CD4-positive, CD25-positive, alpha-beta regulatory T cell (primary cell): ENCODE data around the gene NOL12. TPM values are rescaled to one million over a fixed set of nuclear protein-coding genes. Genes with fewer than 3 reads are reported as not detected.
A peak's percentile ranks its signal among the peaks of the same experiment; 100 is the strongest.
"Not testable (repeated sequence)": the region's sequence is repeated elsewhere in the genome, so short reads cannot be mapped to it uniquely, and the experiment has no call there.

ENCODE experiments used
- ATAC-seq, 2 donors: fragments of 150-1000 bp; cut with Tn5 transposase; one replicate each; pipeline ENCODE4 v1.10.0; 2021; ENCODE audit warnings: low read depth in 2 of 2, moderate number of reproducible peaks in 2 of 2, moderate library complexity in 1 of 2
- DNase-seq, 3 donors: peaks; one replicate each; pipeline versions ENCODE4 v3.0.0 to v3.0.0-alpha.2; 2012 to 2022; ENCODE audit warnings: mixed read lengths in 1 of 3
- H3K27ac ChIP-seq: one replicate; pipeline ENCODE4 v1.7.0; 2013; ENCODE audit warnings: mild to moderate bottlenecking, low read length; ENCODE audit not compliant: insufficient read depth, poor library complexity, severe bottlenecking
- H3K27me3 ChIP-seq: one replicate; pipeline ENCODE4 v1.7.0; 2013; ENCODE audit warnings: low read length; ENCODE audit not compliant: control insufficient read depth, insufficient read depth
- H3K36me3 ChIP-seq: one replicate; pipeline ENCODE4 v1.7.0; 2013; ENCODE audit warnings: mild to moderate bottlenecking, low read length, moderate library complexity; ENCODE audit not compliant: control insufficient read depth, insufficient read depth
- H3K4me1 ChIP-seq: 2 replicates; pipeline ENCODE4 v1.7.0; 2013; ENCODE audit warnings: mild to moderate bottlenecking, low read length; ENCODE audit not compliant: insufficient read depth, control insufficient read depth, poor library complexity, severe bottlenecking
- H3K4me3 ChIP-seq: one replicate; pipeline ENCODE4 v1.7.0; 2013; ENCODE audit warnings: low read depth, mild to moderate bottlenecking, low read length, moderate library complexity
- H3K9me3 ChIP-seq, 2 experiments: 1 replicate in 1 of 2; 2 replicates in 1 of 2; pipeline ENCODE4 v1.7.0; 2013; ENCODE audit warnings: low read length in 2 of 2, mild to moderate bottlenecking in 1 of 2, moderate library complexity in 1 of 2; ENCODE audit not compliant: control insufficient read depth in 2 of 2
- H3K27ac Mint-ChIP-seq, 3 donors: one replicate each; pipeline ENCODE4 v1.8.0; 2020 to 2022; ENCODE audit warnings: mild to moderate bottlenecking in 3 of 3, mixed read lengths in 3 of 3, moderate library complexity in 2 of 3
- H3K27me3 Mint-ChIP-seq: one replicate; pipeline ENCODE4 v1.8.0; 2022; ENCODE audit warnings: mild to moderate bottlenecking, mixed read lengths
- H3K36me3 Mint-ChIP-seq: one replicate; pipeline ENCODE4 v1.8.0; 2020; ENCODE audit warnings: mixed read lengths
- H3K4me1 Mint-ChIP-seq, 4 donors: one replicate each; pipeline ENCODE4 v1.8.0; 2020 to 2022; ENCODE audit warnings: mixed read lengths in 4 of 4, mild to moderate bottlenecking in 1 of 4
- H3K4me3 Mint-ChIP-seq, 4 donors: one replicate each; pipeline ENCODE4 v1.8.0; 2020 to 2022; ENCODE audit warnings: mild to moderate bottlenecking in 4 of 4, mixed read lengths in 4 of 4, moderate library complexity in 3 of 4
- H3K9me3 Mint-ChIP-seq, 7 donors: one replicate each; pipeline ENCODE4 v1.8.0; 2020 to 2022; ENCODE audit warnings: mixed read lengths in 7 of 7, mild to moderate bottlenecking in 3 of 7, moderate library complexity in 2 of 7
- polyA plus RNA-seq, 4 donors: library from polyadenylated mRNA; unstranded; fragments of 300-500 nt; fragmentation: Illumina TruSeq; gene quantifications; one replicate each; pipeline ENCODE4 v1.2.3, GENCODE V29; 2021
- total RNA-seq: library from RNA; stranded (reverse); gene quantifications from one replicate; pipeline ENCODE4 v1.2.3, GENCODE V29; 2022

Gene NOL12
- total and polyA plus RNA-seq, 5 donors from 2014 or later = 33.7 to 46.9 (median 38.2) TPM

DNA sequence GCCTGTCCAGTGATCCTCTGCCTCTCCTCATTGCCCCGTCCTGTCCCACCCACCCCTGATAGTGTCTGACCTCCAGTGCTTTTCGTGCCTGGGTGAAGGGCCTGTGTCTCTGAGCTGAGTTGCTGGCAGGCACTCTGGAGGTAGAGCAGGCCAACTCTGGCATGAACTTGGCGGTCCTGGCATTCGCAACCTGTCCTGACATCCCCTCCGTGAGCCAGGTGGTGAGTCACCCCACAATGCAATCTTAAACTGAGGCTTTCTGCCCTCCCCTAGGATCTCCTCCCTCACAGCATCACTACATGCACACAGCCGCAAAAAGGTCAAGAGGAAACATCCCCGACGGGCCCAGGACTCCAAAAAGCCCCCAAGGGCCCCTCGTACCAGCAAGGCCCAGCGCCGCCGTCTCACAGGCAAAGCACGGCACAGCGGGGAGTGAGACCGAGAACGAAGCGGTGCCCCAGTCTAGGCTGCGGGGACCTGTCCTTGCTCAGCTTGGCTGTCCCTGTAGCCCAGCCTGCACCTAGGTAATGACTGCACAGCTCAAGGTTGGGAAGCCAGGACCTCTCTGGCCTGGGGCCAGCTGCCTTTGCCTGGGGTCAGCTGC is 4.9 kb downstream of the NOL12 start:
- Mint-ChIP-seq H3K4me3 (peak overlapping the region in 1 of 4 donors; percentile 38), H3K27ac (no peak overlapping the region), H3K27me3 (no peaks in the 10 kb centered on the region), H3K36me3 (peaks cover 29% of the 10 kb centered on the region), H3K4me1 (peaks cover 2 to 32% (median 20%) of the 10 kb centered on the region in 4 donors), H3K9me3 (no peaks in the 10 kb centered on the region)
- H3K36me3 ChIP-seq = peaks cover 54% of the 10 kb centered on the region
- H3K4me3 ChIP-seq = no peak overlapping the region
- H3K4me1 ChIP-seq = peaks cover 16% of the 10 kb centered on the region
- DNase-seq (no peak), ATAC-seq (no peak)
- H3K9me3 ChIP-seq = no peaks in the 10 kb centered on the region
- H3K27me3 ChIP-seq = no peaks in the 10 kb centered on the region
- no peak overlapping the region for H3K27ac ChIP-seq

DNA sequence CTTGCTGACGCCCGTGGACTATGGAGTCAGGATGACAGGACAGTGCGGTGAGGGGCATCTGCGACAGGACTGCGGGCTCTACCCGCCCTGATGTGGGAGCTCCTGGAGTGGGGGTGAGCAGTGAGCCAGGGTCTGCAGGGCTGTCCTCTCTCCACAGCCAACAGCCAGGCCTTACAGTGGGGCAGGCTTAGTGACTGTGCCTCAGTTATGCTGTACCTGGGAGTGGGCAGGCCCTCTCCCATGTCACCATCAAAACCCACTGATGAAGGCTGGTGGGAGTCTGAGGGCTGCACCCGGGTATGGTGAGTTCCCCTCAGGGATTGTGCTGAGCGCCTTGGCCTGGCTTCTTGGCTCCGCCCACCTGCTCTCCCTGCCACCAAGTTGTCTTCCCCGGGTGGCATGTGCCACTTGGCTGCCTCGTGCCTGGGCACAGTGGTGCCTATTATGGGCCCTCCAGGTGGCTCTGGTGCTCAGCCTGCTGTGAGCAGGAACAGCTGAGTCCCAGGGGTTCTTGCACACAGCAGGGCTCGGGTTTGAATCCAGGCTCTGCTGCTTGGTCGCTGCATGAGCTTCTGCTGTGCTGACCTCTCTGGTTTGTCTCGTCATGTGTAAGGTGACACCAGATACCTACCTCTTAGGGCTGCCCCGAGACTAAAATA is 6.6 kb downstream of the NOL12 start:
- no peak for ATAC-seq
- no peaks in the 10 kb centered on the region for H3K9me3 Mint-ChIP-seq
- H3K4me1 Mint-ChIP-seq = peaks cover 0 to 27% (median 12%) of the 10 kb centered on the region in 4 donors
- Histone ChIP-seq H3K27me3 (no peaks in the 10 kb centered on the region), H3K4me3 (no peak overlapping the region), H3K27ac (no peak overlapping the region), H3K9me3 (no peaks in the 10 kb centered on the region), H3K36me3 (peaks cover 54% of the 10 kb centered on the region), H3K4me1 (peaks cover 4% of the 10 kb centered on the region)
- peak overlapping the region; percentile 44 to 88 (median 79) for H3K27ac Mint-ChIP-seq
- peak overlapping the region in 1 of 4 donors; percentile 21 for H3K4me3 Mint-ChIP-seq
- peaks cover 29% of the 10 kb centered on the region for H3K36me3 Mint-ChIP-seq
- DNase-seq = no peak
- no peaks in the 10 kb centered on the region for H3K27me3 Mint-ChIP-seq

DNA sequence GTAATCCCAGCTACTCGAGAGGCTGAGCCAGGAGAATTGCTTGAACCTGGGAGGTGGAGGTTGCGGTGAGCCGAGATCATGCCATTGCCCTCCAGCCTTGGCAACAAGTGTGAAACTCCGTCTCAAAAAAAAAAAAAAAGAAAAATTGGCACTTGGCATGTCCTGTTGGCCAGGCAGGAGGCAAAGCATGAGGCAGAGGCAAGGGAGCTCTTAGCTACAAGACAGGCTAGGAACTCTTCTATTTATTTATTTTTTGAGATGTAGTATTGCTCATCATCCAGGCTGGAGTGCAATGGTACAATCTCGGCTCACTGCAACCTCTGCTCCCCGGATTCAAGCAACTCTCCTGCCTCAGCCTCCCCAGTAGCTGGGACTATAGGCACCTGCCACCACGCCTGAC is 8.0 kb downstream of the NOL12 start:
- H3K27ac Mint-ChIP-seq, H3K4me3 Mint-ChIP-seq, H3K9me3 Mint-ChIP-seq, H3K27ac ChIP-seq, H3K27me3 ChIP-seq, H3K4me1 ChIP-seq, H3K27me3 Mint-ChIP-seq, H3K9me3 ChIP-seq, DNase-seq, H3K4me3 ChIP-seq, ATAC-seq: not testable (repeated sequence)
- Mint-ChIP-seq H3K36me3 (peaks cover 23% of the 10 kb centered on the region), H3K4me1 (peaks cover 0 to 20% (median 5%) of the 10 kb centered on the region in 4 donors)
- H3K36me3 ChIP-seq = peaks cover 43% of the 10 kb centered on the region

DNA sequence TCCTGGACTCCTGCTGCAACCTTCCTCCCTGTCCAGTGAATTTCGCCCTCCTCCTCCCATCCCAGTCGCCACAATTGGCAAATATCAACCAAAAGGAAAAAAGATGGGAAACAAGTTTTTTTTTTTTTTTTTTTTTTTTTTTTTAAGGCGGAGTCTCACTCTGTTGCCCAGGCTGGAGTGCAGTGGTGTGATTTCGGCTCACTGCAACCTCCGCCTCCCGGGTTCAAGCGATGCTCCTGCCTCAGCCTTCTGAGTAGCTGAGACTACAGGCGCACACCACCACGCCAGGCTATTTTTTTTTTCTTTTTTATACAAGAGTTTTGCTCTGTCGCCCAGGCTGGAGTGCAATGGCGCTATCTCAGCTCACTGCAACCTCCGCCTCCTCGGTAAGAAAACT is 10.1 kb downstream of the NOL12 start:
- not testable (repeated sequence) for H3K27me3 ChIP-seq, H3K27me3 Mint-ChIP-seq, H3K27ac Mint-ChIP-seq, H3K27ac ChIP-seq, H3K4me1 ChIP-seq, ATAC-seq, DNase-seq, H3K9me3 ChIP-seq, H3K4me3 ChIP-seq, H3K9me3 Mint-ChIP-seq
- Mint-ChIP-seq H3K36me3 (peaks cover 16% of the 10 kb centered on the region), H3K4me1 (peaks cover 0 to 17% (median 5%) of the 10 kb centered on the region in 4 donors), H3K4me3 (peak overlapping the region in 2 of 4 donors; percentile 4 to 41)
- H3K36me3 ChIP-seq = peaks cover 26% of the 10 kb centered on the region

DNA sequence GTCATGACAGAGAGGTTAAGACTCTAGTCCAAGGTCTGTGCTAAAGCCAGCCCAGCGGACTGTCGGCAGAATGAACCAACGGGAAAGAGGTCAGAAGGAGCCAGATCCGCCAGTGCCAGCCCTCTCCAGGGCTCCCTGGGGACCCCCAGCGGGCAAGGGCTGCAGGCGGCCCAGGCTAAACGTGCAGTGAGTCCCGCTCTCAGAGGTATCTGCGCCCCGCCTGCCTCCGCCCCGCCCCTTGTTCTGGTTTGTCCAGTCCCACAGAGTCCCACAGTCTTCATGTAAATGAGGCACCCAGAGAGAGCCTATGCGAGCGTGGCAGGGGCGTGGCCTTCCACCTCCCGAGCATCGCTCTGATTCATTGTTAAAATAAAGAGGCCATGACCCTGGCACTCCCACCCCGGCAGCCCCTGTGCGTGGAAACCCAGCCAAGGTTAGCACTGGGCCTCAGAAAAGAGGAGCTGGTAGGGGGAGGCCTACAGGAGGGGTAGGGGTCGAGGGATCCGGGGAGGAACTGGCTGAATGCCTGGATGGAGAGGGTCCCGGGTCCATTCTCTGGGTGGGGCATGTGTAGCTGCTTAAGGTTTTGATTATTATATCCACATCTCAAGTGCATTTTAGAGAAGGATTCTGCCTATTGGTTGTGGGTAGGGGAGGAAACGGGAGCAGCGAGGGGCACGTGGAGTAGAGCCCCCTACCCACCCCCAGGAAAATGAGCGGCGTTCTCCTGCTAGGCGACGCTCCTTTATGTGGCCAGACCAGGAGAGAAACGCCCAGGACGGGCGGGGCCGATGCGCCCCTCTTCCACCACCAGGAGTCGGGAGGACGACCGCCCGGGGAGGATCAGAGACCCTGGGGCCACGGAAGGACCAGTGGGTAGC is 10.8 kb downstream of the NOL12 start, which contains the start of gene TRIOBP:
Gene TRIOBP (plus strand): TSS at position 392 of the 881 bp plus-strand sequence. CDS start 4,318 bp downstream, outside the sequence.
- peak within 1 kb of the TSS in 1 of 3 donors; percentile 68 for H3K27ac Mint-ChIP-seq
- Histone ChIP-seq H3K9me3 (no peaks in the 10 kb centered on the region), H3K4me3 (no peak within 1 kb of the TSS), H3K27me3 (no peaks in the 10 kb centered on the region), H3K4me1 (no peaks in the 10 kb centered on the region), H3K36me3 (peaks cover 20% of the 10 kb centered on the region), H3K27ac (no peak within 1 kb of the TSS)
- peaks cover 16% of the 10 kb centered on the region for H3K36me3 Mint-ChIP-seq
- H3K27me3 Mint-ChIP-seq = no peaks in the 10 kb centered on the region
- peak; percentile 70 to 90 (median 73) for DNase-seq
- H3K4me3 Mint-ChIP-seq = peak within 1 kb of the TSS; percentile 4 to 79 (median 30)
- peaks cover 0 to 17% (median 5%) of the 10 kb centered on the region in 4 donors for H3K4me1 Mint-ChIP-seq
- H3K9me3 Mint-ChIP-seq = no peaks in the 10 kb centered on the region
- ATAC-seq = peak; percentile 87 to 96

DNA sequence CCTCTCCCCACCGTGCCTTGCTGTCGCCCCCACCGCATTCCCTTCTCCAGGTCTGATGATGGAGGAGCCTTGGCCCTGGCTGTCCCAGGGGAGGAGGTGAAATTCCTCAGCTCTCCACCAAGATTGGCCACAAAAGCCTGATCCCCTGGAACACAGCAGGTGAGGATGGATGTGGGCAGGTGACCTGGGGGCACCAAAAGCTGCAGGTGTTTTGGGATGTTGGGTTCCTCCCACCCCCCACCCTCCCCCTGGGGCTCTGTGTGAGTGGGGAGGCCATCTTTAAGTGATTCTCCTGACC is 11.3 kb downstream of the NOL12 start:
- H3K27ac ChIP-seq = no peak overlapping the region
- peaks cover 0 to 17% (median 5%) of the 10 kb centered on the region in 4 donors for H3K4me1 Mint-ChIP-seq
- H3K9me3 Mint-ChIP-seq = no peaks in the 10 kb centered on the region
- ATAC-seq (no peak), DNase-seq (no peak)
- H3K4me3 ChIP-seq = no peak overlapping the region
- no peaks in the 10 kb centered on the region for H3K27me3 Mint-ChIP-seq
- H3K4me1 ChIP-seq = no peaks in the 10 kb centered on the region
- no peaks in the 10 kb centered on the region for H3K27me3 ChIP-seq
- no peak overlapping the region for H3K27ac Mint-ChIP-seq
- no peaks in the 10 kb centered on the region for H3K9me3 ChIP-seq
- H3K36me3 Mint-ChIP-seq = peaks cover 13% of the 10 kb centered on the region
- peaks cover 16% of the 10 kb centered on the region for H3K36me3 ChIP-seq
- H3K4me3 Mint-ChIP-seq = no peak overlapping the region

DNA sequence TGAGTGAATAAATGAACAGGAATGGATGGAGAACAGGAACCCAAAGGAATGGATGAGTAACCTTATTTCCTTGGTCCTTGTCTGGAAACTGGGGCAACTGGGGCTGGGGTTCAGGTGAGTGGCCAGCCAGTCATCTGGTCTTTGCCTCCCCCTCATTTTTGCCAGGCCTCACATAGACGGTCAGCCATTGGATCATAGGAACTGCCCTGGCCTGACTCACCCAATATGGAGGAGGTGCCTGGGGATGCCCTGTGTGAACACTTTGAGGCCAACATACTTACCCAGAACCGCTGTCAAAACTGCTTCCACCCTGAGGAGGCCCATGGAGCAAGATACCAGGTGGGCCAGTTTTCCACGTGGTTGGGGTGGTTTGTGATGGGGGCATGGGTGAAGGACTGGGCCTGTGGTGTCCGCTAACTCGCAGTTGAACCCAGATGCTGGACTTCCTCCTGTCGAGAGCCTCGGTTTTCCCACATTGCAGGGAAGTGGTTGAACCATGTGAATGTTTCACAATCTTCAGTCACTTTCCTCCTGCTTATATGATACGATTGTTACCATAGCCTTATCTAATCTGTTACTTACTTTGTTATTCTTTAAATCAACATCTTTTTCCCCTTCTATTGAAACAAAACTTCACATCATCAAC is 15.1 kb downstream of the NOL12 start:
- no peak overlapping the region for H3K27ac Mint-ChIP-seq
- no peak for ATAC-seq
- no peak overlapping the region for H3K4me3 Mint-ChIP-seq
- peaks cover 18% of the 10 kb centered on the region for H3K36me3 Mint-ChIP-seq
- no peak for DNase-seq
- peaks cover 0 to 9% (median 3%) of the 10 kb centered on the region in 4 donors for H3K4me1 Mint-ChIP-seq
- no peak overlapping the region for H3K4me3 ChIP-seq
- H3K36me3 ChIP-seq = no peaks in the 10 kb centered on the region
- no peaks in the 10 kb centered on the region for H3K9me3 Mint-ChIP-seq
- no peaks in the 10 kb centered on the region for H3K27me3 ChIP-seq
- H3K27me3 Mint-ChIP-seq = no peaks in the 10 kb centered on the region
- H3K27ac ChIP-seq = no peak overlapping the region
- H3K4me1 ChIP-seq = no peaks in the 10 kb centered on the region
- H3K9me3 ChIP-seq = no peaks in the 10 kb centered on the region
